ENCODE data around the gene ATP6V1G2. TPM values are rescaled to one million over a fixed set of nuclear protein-coding genes. Genes with fewer than 3 reads are reported as not detected.
"Not testable (repeated sequence)": the region's sequence is repeated elsewhere in the genome, so short reads cannot be mapped to it uniquely, and the experiment has no call there.

The ATP6V1G2 gene
- total RNA-seq, 6 experiments from 2014 or later, result 0.29 to 0.43 (median 0.42) TPM; not detected in 3

DNA sequence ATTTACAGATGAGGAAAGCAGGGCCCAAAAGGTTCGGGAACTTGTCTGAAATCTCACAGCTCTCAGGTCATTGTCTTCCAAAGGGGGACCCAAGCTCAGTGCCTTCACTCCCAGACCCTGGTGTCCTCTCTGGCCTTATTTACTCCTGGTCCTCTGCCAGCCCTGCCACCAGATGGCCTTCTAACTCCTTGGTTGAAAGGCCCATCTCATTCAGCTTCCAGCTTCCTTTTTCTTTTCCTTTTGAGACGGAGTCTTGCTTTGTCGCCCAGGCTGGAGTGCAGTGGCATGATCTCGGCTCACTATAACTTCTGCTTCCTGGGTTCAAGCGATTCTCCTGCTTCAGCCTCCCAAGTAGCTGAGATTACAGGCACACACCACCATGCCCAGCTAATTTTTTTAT is 5.0 kb upstream of the ATP6V1G2 start:
- Histone ChIP-seq H3K36me3 (peaks cover 0 to 43% (median 2%) of the 10 kb centered on the region in 4 donors), H3K4me1 (peaks cover 0 to 10% (median 5%) of the 10 kb centered on the region in 4 donors)
- H3K4me3 ChIP-seq, H3K27me3 ChIP-seq, H3K27ac ChIP-seq, H3K9me3 ChIP-seq: not testable (repeated sequence)
- ATAC-seq (peak in 3 of 4 donors; percentile 8 to 39 (median 16)), DNase-seq (peak; percentile 57 to 69 (median 64))
- WGBS (ENCODE audit: insufficient coverage, low coverage, low lambda C conversion rate, missing lambda C conversion rate), result 15% methylated on average over 4 of the region's 5 CpGs
- TF ChIP-seq, protein P1, sequence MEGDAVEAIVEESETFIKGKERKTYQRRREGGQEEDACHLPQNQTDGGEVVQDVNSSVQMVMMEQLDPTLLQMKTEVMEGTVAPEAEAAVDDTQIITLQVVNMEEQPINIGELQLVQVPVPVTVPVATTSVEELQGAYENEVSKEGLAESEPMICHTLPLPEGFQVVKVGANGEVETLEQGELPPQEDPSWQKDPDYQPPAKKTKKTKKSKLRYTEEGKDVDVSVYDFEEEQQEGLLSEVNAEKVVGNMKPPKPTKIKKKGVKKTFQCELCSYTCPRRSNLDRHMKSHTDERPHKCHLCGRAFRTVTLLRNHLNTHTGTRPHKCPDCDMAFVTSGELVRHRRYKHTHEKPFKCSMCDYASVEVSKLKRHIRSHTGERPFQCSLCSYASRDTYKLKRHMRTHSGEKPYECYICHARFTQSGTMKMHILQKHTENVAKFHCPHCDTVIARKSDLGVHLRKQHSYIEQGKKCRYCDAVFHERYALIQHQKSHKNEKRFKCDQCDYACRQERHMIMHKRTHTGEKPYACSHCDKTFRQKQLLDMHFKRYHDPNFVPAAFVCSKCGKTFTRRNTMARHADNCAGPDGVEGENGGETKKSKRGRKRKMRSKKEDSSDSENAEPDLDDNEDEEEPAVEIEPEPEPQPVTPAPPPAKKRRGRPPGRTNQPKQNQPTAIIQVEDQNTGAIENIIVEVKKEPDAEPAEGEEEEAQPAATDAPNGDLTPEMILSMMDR (IDR thresholded peaks at IDR 0.05), result peak; percentile 27 to 43 (median 39)
- intact Hi-C loops (cut with DNase I), result loop anchor here in 1 of 2 donors (5.0 kb wide), 1 partner anchor 46 kb away; no protein-coding TSS in a partner anchor

GRCh38 chr6:31548544-31548873 is 2.1 kb upstream of the ATP6V1G2 start:
- WGBS (ENCODE audit: insufficient coverage, low coverage, low lambda C conversion rate, missing lambda C conversion rate), result 100% methylated on average over 2 of the region's 2 CpGs

DNA sequence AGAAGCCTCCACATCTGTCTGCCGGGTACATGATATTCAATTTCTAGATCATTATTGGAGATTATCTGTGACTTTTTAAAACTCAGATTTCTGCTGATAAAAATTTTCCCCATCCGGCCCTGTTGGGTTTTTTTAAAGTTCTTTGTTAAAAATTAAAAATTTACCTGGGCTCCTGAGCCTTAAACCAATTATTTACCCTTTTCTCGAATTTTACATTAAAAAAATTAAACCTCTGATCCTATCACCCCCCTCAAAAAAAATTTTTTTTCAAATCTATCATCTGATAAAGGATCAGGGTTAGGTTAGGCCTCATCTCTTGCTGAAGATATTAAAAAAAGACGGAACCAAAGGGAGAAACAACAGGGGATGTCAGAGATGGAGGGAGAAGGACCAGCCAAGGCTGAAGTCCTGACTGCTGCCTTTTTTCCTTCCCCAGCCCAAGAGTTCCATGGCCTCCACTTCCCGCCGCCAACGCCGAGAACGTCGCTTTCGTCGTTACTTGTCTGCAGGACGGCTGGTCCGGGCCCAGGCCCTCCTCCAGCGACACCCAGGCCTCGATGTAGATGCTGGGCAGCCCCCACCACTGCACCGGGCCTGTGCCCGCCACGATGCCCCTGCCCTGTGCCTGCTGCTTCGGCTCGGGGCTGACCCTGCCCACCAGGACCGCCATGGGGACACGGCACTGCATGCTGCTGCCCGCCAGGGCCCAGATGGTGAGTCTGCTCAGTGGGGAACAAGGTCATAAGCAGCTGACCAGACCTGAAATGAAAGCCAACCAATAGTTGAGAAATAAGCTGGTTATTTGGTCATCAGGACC is 1.5 kb upstream of the ATP6V1G2 start:
- Histone ChIP-seq H3K27me3 (no peaks in the 10 kb centered on the region), H3K27ac (peak overlapping the region; percentile 52 to 71 (median 68)), H3K9me3 (no peaks in the 10 kb centered on the region), H3K4me1 (peaks cover 0 to 12% (median 6%) of the 10 kb centered on the region in 4 donors), H3K4me3 (peak overlapping the region; percentile 32 to 61 (median 58)), H3K36me3 (peaks cover 0 to 25% (median 2%) of the 10 kb centered on the region in 4 donors)
- TF ChIP-seq POLR2A (IDR thresholded peaks at IDR 0.05), result no peak
- TF ChIP-seq, protein P1 (IDR thresholded peaks at IDR 0.05), result no peak
- DNase-seq (peak; percentile 45 to 65 (median 59)), ATAC-seq (no peak)
- intact Hi-C loops (cut with DNase I), result loop anchor here in 1 of 2 donors (5.0 kb wide), 1 partner anchor 54 kb away; no protein-coding TSS in a partner anchor
- 50% methylated on average over 8 of the region's 24 CpGs for WGBS (ENCODE audit: insufficient coverage, low coverage, low lambda C conversion rate, missing lambda C conversion rate)

More at GRCh38 chr6:31548544-31548873, 2.1 kb upstream of the ATP6V1G2 start:
- TF ChIP-seq, protein P1 (IDR thresholded peaks at IDR 0.05), result no peak
- TF ChIP-seq POLR2A (IDR thresholded peaks at IDR 0.05), result no peak
- intact Hi-C loops (cut with DNase I), result loop anchor here in 1 of 2 donors (5.0 kb wide), 1 partner anchor 54 kb away; no protein-coding TSS in a partner anchor
- Histone ChIP-seq H3K36me3 (peaks cover 0 to 31% (median 2%) of the 10 kb centered on the region in 4 donors), H3K27me3 (no peaks in the 10 kb centered on the region), H3K27ac (peak overlapping the region in 1 of 3 donors; percentile 71), H3K9me3 (no peaks in the 10 kb centered on the region), H3K4me3 (peak overlapping the region; percentile 32 to 61 (median 58)), H3K4me1 (peaks cover 0 to 10% (median 5%) of the 10 kb centered on the region in 4 donors)
- no peak for ATAC-seq
- no peak for DNase-seq

DNA sequence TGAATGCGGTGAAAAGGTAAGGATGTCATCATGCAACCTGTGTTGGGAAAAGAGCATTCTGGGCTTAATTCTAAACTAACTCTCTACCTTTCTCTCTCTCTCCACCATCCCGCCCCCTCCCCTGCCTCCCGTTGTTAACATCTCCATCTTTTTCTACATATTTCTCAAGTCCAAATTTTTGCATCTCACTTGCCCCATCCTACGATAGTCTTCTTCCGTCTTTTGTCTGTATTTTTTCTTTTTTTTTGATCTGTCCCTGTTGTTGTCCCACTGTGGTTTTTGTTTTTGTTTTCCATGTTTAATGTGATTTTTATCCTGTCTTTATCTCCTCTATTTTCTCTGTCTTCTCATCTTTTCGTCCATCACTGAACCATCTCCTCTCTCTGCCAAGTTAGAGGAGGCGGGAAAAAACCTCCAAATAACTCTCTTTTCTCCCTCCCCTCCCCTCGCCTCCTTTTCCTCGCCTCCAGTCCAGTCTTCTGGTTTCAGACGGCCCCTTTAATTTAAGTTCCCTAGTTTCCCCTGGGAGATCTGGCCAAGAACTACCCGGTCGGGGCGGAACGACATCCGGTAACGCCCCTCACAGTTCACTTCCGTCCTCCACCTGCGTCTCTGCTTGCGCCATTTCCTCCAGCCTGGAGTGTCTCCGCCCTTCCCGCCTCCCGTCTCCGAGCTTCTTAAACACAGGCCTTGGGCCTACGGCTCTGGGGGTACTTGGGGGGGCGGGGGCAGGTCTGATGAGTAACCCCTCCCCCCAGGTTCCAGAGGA is 734 bp upstream of the ATP6V1G2 start, which contains the start of gene NFKBIL1:
TSS of gene NFKBIL1 (plus strand) at position 651 of the 769 bp plus-strand sequence. CDS start at position 738, 87 bp downstream.
- intact Hi-C loops (cut with DNase I), result loop anchor here in 1 of 2 donors (5.0 kb wide), 1 partner anchor 55 kb away; no protein-coding TSS in a partner anchor
- peak; percentile 37 for TF ChIP-seq POLR2A (IDR thresholded peaks at IDR 0.05)
- TF ChIP-seq, protein P1 (IDR thresholded peaks at IDR 0.05), result no peak
- H3K27ac ChIP-seq, result peak within 1 kb of the TSS; percentile 52 to 71 (median 68)
- DNase-seq (peak; percentile 94 to 96 (median 96)), ATAC-seq (peak; percentile 92 to 95 (median 94))
- no peaks in the 10 kb centered on the region for H3K27me3 ChIP-seq
- H3K9me3 ChIP-seq, result no peaks in the 10 kb centered on the region
- peaks cover 0 to 22% (median 2%) of the 10 kb centered on the region in 4 donors for H3K36me3 ChIP-seq
- H3K4me3 ChIP-seq, result peak within 1 kb of the TSS; percentile 32 to 61 (median 58)
- WGBS (ENCODE audit: insufficient coverage, low coverage, low lambda C conversion rate, missing lambda C conversion rate), result under 1% methylated on average over 25 of the region's 25 CpGs
- peaks cover 0 to 16% (median 7%) of the 10 kb centered on the region in 4 donors for H3K4me1 ChIP-seq
